Measurements from ENCODE around the gene RBM12.
"Not testable (repeated sequence)": the region's sequence is repeated elsewhere in the genome, so short reads cannot be mapped to it uniquely, and the experiment has no call there.

The RBM12 gene

GRCh38 chr20:35698298-35699126 is 33.8 kb upstream of the RBM12 start:
- DNase-seq, result no peak

GRCh38 chr20:35697696-35698297 is 33.1 kb upstream of the RBM12 start:
- DNase-seq, result no peak

GRCh38 chr20:35695978-35696377 is 31.3 kb upstream of the RBM12 start:
- no peak for DNase-seq

GRCh38 chr20:35695245-35695749 is 30.6 kb upstream of the RBM12 start:
- no peak for DNase-seq

GRCh38 chr20:35690265-35690664 is 25.6 kb upstream of the RBM12 start:
- DNase-seq, result no peak

GRCh38 chr20:35686872-35687271 is 22.2 kb upstream of the RBM12 start:
- not testable (repeated sequence) for DNase-seq

- DNase-seq, result not testable (repeated sequence)
These were observed 20.7 kb upstream of the RBM12 start for GRCh38 chr20:35685368-35685767.

GRCh38 chr20:35681960-35682359 is 17.3 kb upstream of the RBM12 start:
- DNase-seq, result no peak

GRCh38 chr20:35680452-35681183 is 15.9 kb upstream of the RBM12 start:
- no peak for DNase-seq

- no peak for DNase-seq
These were observed 10.2 kb upstream of the RBM12 start for GRCh38 chr20:35674921-35675320.

- DNase-seq, result no peak
These were observed 9.2 kb upstream of the RBM12 start for GRCh38 chr20:35673884-35674283.

GRCh38 chr20:35669681-35670080 is 5.0 kb upstream of the RBM12 start:
- DNase-seq, result no peak

- no peak for DNase-seq
These were observed 4.5 kb upstream of the RBM12 start for GRCh38 chr20:35669221-35669620.

GRCh38 chr20:35665949-35666288 is 1.2 kb upstream of the RBM12 start:
- DNase-seq, result no peak

- DNase-seq, result peak; percentile 65
These were observed 909 bp downstream of the RBM12 start for GRCh38 chr20:35663516-35664465.

GRCh38 chr20:35662551-35662950 is 2.1 kb downstream of the RBM12 start:
- DNase-seq, result no peak

GRCh38 chr20:35661908-35662307 is 2.8 kb downstream of the RBM12 start:
- DNase-seq, result no peak

GRCh38 chr20:35661053-35661452 is 3.6 kb downstream of the RBM12 start:
- no peak for DNase-seq

- no peak for DNase-seq
These were observed 4.4 kb downstream of the RBM12 start for GRCh38 chr20:35660122-35660937.

- no peak for DNase-seq
These were observed 7.4 kb downstream of the RBM12 start for GRCh38 chr20:35657271-35657670.

- no peak for DNase-seq
These were observed 10.3 kb downstream of the RBM12 start for GRCh38 chr20:35654415-35654814.

GRCh38 chr20:35653893-35654292 is 10.8 kb downstream of the RBM12 start:
- DNase-seq, result no peak
